Lower lobe of right lung (tissue), 2 donors: Measurements from ENCODE around the gene BCAM. TPM values are rescaled to one million over a fixed set of nuclear protein-coding genes. Genes with fewer than 3 reads are reported as not detected.
A peak's percentile ranks its signal among the peaks of the same experiment; 100 is the strongest.

Experiments
- ATAC-seq, 2 donors: fragments of 200-7000 bp; cut with Tn5 transposase; one replicate each; pipeline ENCODE4 v1.9.1; 2020 to 2022; ENCODE audit warnings: mild to moderate bottlenecking in 2 of 2, moderate library complexity in 2 of 2
- DNase-seq: peaks from one replicate; pipeline ENCODE4 v3.0.0-alpha.2; 2020
- H3K27ac ChIP-seq: fragments of 200-600 bp; one replicate; pipeline ENCODE4 v1.8.0; 2022
- H3K27me3 ChIP-seq: fragments of 200-600 bp; one replicate; pipeline ENCODE4 v1.8.0; 2022; ENCODE audit warnings: low read depth
- H3K36me3 ChIP-seq: fragments of 200-600 bp; one replicate; pipeline ENCODE4 v1.8.0; 2022; ENCODE audit warnings: mild to moderate bottlenecking
- H3K4me1 ChIP-seq: fragments of 200-600 bp; one replicate; pipeline ENCODE4 v1.8.0; 2022
- H3K4me3 ChIP-seq: fragments of 200-600 bp; one replicate; pipeline ENCODE4 v1.8.0; 2022; ENCODE audit warnings: mild to moderate bottlenecking
- H3K9me3 ChIP-seq: fragments of 200-600 bp; one replicate; pipeline ENCODE4 v1.8.0; 2022
- intact Hi-C: fragments of 100-400 bp; cut with DNase I; formaldehyde crosslinking; loops from one replicate; pipeline ENCODE4 v1.11.0; 2022
- total RNA-seq: library from RNA; stranded (reverse); fragmentation: NEBNext Ultra II Directional; extraction: Animal tissue kit (Norgen Biotek cat#: 25700); gene quantifications from one replicate; pipeline ENCODE4 v1.2.1, GENCODE V29; 2021
- TF ChIP-seq, protein P1 (sequence below): fragments of 200-600 bp; IDR thresholded peaks from one replicate; pipeline ENCODE4 v1.8.0; 2022; ENCODE audit warnings: antibody characterized with exemption, mild to moderate bottlenecking
- donor health status: DM: no; HTN: yes; CAD: no; lungs with severe emphysema.

The BCAM gene
- total RNA-seq, 1 donor from 2014 or later, result 205 TPM

DNA sequence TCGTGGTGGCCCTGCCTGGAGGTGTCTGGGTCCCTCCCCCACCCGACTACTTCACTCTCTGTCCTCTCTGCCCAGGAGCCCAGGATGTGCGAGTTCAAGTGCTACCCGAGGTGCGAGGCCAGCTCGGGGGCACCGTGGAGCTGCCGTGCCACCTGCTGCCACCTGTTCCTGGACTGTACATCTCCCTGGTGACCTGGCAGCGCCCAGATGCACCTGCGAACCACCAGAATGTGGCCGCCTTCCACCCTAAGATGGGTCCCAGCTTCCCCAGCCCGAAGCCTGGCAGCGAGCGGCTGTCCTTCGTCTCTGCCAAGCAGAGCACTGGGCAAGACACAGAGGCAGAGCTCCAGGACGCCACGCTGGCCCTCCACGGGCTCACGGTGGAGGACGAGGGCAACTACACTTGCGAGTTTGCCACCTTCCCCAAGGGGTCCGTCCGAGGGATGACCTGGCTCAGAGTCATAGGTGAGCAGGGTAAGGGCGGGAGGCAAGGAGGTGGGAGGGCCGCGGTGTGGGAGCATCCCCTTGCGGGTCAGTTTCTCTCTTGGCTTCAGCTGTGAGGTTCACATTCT lies 56.4 kb downstream of the BCAM start:
- Histone ChIP-seq H3K36me3 (peaks cover 47% of the 10 kb centered on the region), H3K9me3 (no peaks in the 10 kb centered on the region), H3K27ac (no peak overlapping the region), H3K4me1 (peaks cover 16% of the 10 kb centered on the region), H3K4me3 (no peak overlapping the region), H3K27me3 (no peaks in the 10 kb centered on the region)
- TF ChIP-seq, protein P1, sequence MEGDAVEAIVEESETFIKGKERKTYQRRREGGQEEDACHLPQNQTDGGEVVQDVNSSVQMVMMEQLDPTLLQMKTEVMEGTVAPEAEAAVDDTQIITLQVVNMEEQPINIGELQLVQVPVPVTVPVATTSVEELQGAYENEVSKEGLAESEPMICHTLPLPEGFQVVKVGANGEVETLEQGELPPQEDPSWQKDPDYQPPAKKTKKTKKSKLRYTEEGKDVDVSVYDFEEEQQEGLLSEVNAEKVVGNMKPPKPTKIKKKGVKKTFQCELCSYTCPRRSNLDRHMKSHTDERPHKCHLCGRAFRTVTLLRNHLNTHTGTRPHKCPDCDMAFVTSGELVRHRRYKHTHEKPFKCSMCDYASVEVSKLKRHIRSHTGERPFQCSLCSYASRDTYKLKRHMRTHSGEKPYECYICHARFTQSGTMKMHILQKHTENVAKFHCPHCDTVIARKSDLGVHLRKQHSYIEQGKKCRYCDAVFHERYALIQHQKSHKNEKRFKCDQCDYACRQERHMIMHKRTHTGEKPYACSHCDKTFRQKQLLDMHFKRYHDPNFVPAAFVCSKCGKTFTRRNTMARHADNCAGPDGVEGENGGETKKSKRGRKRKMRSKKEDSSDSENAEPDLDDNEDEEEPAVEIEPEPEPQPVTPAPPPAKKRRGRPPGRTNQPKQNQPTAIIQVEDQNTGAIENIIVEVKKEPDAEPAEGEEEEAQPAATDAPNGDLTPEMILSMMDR, result no peak
- no peak for DNase-seq
- ATAC-seq, result no peak
- intact Hi-C loops, result no loop called here

DNA sequence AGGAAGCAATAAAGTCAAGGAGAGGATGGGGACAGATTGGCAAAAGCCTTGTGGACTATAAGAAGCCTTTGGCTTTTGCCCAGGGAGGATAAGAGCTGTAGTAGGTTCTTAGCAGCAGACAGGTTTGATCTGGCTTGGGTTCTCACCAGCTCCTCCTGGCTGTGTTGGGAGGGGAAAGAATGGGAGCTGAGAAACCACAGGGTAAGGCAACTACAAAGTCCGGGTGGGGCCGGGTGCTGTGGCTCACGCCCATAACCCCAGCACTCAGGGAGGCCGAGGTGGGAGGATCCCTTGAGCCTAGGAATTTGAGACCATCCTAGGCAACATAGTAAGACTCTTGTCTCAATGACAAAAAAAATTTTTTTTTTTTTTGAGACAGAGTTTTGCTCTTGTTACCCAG lies 57.8 kb downstream of the BCAM start:
- H3K27me3 ChIP-seq, result no peaks in the 10 kb centered on the region
- TF ChIP-seq, protein P1, result no peak
- no peaks in the 10 kb centered on the region for H3K9me3 ChIP-seq
- peaks cover 22% of the 10 kb centered on the region for H3K4me1 ChIP-seq
- ATAC-seq (no peak), DNase-seq (no peak)
- no peak overlapping the region for H3K27ac ChIP-seq
- intact Hi-C loops, result no loop called here
- H3K4me3 ChIP-seq, result no peak overlapping the region
- H3K36me3 ChIP-seq, result peaks cover 55% of the 10 kb centered on the region

DNA sequence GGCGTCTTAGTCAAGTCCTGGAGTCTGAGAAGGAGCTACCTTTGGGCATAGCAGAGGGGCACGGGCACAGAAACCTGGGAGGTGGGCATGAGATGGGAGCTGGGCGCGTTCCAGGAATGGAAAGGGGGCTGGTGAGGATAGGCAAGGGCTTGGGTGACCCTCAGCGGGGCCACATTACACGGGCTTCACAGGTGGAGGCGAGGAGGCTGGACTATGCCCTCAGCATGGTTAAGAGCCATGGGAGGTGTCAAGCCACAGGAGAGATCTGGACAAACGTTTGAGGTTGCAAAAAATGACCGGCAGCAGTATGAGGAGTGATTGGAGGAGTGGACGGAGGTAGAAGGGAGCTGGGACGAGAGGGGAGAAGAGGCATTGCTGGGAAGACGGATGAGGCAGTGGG lies 58.7 kb downstream of the BCAM start:
- Histone ChIP-seq H3K36me3 (peaks cover 64% of the 10 kb centered on the region), H3K4me3 (no peak overlapping the region), H3K27ac (no peak overlapping the region), H3K9me3 (no peaks in the 10 kb centered on the region), H3K27me3 (no peaks in the 10 kb centered on the region), H3K4me1 (peaks cover 22% of the 10 kb centered on the region)
- DNase-seq (no peak), ATAC-seq (no peak)
- intact Hi-C loops, result no loop called here
- TF ChIP-seq, protein P1, result no peak

DNA sequence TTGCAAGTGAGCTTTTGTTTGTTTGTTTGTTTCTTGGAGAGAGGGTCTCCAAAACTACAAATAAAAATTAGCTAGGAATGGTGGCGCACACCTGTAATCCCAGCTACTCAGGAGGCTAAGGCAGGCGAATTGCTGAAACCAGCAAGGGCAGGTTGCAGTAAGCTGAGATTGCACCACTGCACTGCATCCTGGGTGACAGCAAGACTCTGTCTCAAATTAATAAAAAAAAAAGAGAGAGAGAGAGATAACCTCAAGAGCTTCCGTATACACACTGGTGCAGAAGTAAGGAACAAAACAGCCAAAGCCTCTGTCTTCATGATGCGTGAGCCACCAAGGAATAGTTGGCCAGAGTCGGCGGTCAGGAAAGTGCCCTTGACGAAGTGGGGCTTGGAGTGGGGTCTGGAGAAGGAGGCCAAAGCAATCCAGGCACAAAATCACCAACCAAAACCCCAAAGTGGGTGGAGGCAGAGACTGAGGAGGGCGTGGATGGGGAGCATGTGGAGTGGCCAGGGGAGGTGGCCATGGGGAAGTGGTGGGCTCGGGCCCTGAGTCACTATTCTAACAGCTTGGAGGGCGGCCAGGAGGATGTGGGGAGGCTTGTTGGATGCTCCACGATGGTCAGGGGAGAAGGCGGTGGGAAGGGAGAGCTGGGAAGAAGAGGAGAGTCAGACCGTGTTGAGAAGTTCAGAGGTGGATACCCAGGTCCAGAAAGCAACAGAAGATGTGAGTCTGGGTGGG lies 61.0 kb downstream of the BCAM start:
- TF ChIP-seq, protein P1, result no peak
- DNase-seq (peak; percentile 73), ATAC-seq (peak; percentile 56 to 61)
- Histone ChIP-seq H3K4me3 (no peak overlapping the region), H3K36me3 (peaks cover 78% of the 10 kb centered on the region), H3K9me3 (no peaks in the 10 kb centered on the region), H3K27ac (peak overlapping the region; percentile 41), H3K27me3 (no peaks in the 10 kb centered on the region), H3K4me1 (peaks cover 22% of the 10 kb centered on the region)
- intact Hi-C loops, result no loop called here

Other genes with a start within 250 kb of the BCAM start
- not detected for gene IGSF23, start 195.5 kb upstream of the BCAM start, total RNA-seq
- 35.0 TPM for gene PVR, start 165.2 kb upstream of the BCAM start, total RNA-seq
- gene CEACAM19, start 137.6 kb upstream of the BCAM start, total RNA-seq, result 7.7 TPM
- not detected for gene CEACAM16, start 110.0 kb upstream of the BCAM start, total RNA-seq
- gene BCL3, start 60.4 kb upstream of the BCAM start, total RNA-seq, result 41.0 TPM
- gene CBLC, start 31.2 kb upstream of the BCAM start, total RNA-seq, result 2.3 TPM
- 75.1 TPM for gene NECTIN2, start 37.2 kb downstream of the BCAM start, total RNA-seq
- 40.8 TPM for gene TOMM40, start 82.2 kb downstream of the BCAM start, total RNA-seq
- 447 TPM for gene APOE, start 96.7 kb downstream of the BCAM start, total RNA-seq
- gene APOC1, start 105.5 kb downstream of the BCAM start, total RNA-seq, result 816 TPM
- gene APOC4, start 133.1 kb downstream of the BCAM start, total RNA-seq, result 0.68 TPM
- 30.2 TPM for gene APOC2, start 136.9 kb downstream of the BCAM start, total RNA-seq
- 104 TPM for gene CLPTM1, start 146.3 kb downstream of the BCAM start, total RNA-seq
- 12.2 TPM for gene RELB, start 192.4 kb downstream of the BCAM start, total RNA-seq
- gene CLASRP, start 229.9 kb downstream of the BCAM start, total RNA-seq, result 71.7 TPM